GF-D8 (cell line): Measurements from ENCODE around the gene NDUFA7.
A peak's percentile ranks its signal among the peaks of the same experiment; 100 is the strongest.
"Not testable (repeated sequence)": the region's sequence is repeated elsewhere in the genome, so short reads cannot be mapped to it uniquely, and the experiment has no call there.

Experiments
- DNase-seq: peaks from one replicate; lab custom pipeline; 2025; lab: John Stamatoyannopoulos, UW

The NDUFA7 gene

DNA sequence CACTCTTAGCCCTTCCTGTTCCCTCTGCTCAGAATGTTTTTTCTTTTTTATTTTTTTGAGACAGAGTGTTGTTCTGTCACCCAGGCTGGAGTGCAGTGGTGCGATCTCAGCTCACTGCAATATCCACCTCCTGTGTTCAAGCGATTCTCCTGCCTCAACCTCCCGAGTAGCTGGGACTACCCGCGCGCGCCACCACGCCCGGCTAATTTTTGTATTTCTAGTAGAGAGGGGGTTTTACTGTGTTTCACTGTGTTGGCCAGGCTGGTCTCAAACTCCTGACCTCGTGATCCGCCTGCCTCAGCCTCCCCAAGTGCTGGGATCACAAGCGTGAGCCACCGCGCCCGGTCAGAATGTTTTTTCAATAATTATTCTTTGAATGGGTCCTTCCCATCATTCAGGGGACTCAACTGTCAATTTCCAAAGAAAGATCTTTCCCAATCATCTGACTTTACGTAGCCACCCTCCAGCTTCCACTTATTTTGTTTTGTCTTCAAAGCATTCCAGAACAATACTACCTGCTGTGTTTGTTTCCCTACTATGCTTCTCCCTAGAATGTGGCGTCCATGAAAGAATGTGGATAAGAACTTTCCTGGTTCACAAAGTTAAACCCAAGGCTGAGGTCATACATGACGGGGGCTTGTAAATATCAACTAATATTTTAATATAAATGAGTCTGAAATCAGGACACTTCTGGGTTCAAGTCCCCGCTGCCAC, 1.2 kb downstream of the NDUFA7 start:
- DNase-seq: no peak

DNA sequence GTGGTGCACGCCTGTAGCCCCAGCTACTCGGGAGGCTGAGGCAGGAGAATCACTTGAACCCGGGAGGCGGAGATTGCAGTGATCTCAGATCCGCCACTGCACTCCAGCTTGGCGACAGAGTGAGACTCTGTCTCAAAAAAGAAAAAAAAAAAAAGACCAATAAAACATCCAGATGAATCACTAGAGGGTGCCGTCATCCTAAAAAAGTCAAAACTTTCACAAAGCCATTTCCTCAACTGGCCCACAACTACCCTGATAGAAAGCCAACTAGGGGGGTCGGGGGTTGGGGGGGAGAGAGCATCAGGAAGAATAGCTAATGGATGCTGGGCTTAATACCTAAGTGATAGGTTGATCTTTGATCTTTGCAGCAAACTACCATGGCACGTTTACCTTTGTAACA, 2.3 kb downstream of the NDUFA7 start:
- not testable (repeated sequence) for DNase-seq

DNA sequence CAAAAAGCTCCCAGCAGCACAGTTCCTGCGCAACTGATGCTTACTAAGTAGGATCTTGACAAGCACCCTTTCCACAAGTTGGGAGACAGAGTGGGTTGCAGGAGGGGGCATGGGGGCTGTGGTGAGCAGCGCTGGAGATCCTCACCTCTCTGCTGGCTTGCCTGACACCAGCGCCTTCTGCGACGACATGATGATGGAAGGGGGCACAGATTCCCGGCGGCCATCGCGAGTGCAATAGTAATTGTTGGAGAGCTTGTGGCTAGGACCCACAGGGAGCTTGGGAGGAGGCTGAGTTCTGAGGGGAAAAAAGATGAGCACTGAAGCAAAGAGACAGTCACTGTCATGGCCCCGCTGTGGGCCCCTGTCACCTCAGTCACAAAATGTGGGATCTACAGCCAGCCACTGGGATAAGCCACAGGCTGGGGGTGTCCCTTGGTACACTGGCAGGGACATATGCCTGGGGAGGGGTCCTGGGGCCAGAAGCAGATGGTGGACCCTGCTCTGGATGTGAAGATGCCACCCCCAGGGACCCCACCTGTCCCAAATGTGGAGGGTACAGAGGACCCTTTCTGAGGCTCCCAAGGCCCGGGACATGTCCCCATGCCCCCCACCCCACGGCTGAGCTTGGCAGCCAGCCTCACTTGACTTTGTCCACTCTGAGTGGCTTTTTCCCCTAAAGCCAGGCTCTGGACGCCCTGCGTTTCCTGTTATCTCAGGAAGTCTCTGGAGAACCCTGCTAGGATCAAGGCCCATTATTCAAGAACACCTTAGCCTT, 4.6 kb downstream of the NDUFA7 start:
- DNase-seq: no peak

DNA sequence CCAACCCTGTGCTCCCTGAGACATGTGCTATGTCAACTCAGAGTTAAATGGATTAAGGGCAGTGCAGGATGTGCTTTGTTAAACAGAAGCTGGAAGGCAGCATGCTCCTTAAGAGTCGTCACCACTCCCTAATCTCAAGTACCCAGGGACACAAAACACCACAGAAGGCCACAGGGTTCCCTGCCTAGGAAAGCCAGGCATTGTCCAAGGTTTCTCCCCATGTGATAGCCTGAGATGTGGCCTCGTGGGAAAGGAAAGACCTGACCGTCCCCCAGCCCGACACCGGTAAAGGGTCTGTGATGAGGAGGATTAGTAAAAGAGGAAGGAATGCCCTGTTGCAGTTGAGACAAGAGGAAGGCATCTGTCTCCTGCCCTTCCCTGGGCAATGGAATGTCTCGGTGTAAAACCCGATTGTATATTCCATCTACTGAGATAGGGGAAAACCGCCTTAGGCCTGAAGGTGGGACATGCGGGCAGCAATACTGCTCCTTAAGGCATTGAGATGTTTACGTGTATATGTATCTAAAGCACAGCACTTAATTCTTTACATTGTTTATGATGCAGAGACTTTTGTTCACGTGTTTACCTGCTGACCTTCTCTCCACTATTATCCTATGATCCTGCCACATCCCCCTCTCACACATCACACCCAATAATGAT, 6.1 kb downstream of the NDUFA7 start:
- DNase-seq: not testable (repeated sequence)

DNA sequence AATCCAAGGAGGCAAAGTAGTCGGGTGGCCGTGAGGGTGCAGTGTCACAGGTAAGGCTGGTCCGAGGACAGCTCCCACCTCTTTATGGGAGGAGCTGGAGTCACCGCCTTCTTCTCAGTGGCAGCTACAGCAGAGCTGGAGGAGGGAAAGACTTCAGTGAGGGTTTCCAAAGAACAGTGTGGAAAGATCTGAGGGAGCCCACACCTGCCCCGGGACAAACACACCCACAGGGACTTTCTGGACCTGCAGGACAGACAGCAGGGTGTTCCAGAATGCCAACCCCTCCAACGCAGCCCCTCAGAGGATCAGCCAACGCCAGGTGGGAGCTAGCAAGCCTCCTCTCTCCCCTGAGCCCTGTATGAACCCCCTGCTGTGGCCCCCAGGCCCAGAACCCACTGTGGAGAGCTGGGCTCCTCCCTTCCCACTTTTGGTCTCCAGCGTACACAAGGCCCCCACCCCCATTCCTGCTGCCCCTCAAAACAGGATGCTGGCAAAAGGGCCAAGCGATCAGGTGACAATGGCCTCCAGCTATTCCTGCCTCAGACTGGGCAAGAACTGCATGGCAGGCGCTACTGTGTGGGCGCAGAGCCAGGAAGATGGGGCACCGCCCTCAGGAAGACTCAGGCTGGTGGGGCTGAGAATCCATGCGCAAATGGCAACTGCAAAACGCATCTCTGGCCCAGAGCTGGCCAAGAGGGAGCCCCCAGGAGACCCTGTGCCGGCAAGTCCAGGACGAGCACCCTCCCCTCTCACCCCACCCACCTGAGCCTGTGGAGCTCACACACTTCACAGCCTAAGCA, 9.5 kb downstream of the NDUFA7 start:
- DNase-seq: no peak

- DNase-seq: no peak
Observed at GRCh38 chr19:8310342-8311055, 10.7 kb downstream of the NDUFA7 start.

DNA sequence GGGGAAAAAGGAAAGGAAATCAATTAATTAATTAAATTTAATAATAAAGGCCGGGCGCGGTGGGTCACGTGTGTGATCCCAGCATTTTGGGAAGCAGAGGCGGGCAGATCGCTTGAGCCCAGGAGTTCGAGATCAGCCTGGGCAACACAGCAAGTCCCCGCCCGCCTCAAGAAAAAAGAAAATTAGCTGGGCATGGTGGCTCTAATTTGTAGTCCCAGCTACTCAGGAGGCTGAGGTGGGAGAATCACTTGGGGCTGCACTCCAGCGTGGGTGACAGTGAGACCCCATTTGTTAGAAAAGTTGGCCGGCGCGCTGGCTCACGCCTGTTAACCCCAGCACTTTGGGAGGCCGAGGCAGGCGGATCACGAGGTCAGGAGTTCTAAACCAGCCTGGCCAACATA, 12.3 kb downstream of the NDUFA7 start:
- DNase-seq: no peak

- DNase-seq: peak; percentile 70
Observed at GRCh38 chr19:8307965-8308866, 13.0 kb downstream of the NDUFA7 start, which contains the start of gene CD320. Gene CD320 (minus strand): TSS chr19:8308358. CDS start chr19:8308290, 68 bp downstream.

DNA sequence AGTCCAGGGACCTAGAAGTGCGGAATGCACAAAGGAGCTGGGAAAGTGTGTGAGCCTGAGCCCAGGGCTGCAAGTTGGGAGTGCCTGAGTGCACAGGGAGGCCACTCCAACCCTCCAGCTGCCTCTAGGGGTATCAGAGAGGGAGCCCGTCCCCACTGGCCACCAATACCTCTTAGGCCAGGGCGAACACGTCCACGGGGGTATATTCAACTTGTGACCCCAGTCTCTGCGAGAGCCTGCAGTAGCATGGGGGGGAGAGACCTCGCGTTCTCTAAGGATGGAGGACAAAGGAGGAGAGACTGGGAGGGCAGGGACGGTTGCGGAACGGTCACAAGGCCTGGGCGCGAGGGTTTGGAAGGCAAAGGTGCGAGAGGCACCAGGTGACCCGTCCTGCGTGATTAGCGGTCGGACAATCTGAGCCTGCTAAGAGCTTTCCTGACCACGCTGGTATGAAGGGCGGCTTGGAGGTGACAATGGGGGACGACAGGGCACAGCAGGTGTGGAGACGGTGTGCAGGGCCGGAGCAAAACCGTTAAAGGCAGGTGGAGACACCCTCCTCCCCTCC, 13.7 kb downstream of the NDUFA7 start:
- no peak for DNase-seq

DNA sequence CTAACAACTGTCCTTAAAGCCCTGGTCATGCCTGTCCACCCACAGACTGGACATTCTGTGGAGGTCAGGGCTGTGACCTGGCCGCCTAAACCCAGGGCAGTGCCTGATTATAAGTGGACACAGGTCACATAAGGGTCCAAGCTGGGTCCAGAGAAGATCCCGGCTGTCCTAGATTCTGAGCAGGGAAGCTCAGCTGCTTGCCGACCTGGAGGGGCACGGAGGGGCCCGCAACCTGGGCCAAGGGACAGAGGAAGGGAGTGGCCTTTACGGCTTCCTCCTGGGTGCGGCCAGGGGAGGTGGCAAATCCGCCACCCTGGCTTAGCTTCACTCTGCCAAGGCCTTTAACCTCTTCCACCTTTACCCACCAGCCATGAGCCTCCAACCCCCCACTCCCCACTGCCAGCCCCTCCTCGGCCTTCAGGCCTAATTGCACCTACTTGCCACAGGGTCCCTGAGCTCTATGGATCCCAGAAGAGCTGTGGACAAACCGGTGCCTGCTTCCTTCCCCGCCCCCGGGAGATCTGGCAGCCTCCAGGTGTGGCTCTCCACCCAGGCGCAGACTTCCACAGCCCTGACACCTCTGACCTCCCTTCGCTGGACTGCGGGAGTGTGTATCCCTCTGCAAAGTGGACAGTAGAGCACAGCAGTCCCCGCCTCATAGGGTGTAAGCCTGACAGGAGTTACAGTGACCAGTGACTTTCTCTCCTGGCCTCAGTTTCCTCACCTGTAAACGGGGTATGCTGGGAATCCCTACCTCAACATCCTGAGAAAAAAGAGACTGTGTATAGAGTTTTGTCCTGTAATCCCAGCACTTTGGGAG, 14.7 kb downstream of the NDUFA7 start:
- no peak for DNase-seq

- no peak for DNase-seq
Observed at GRCh38 chr19:8305798-8306197, 15.4 kb downstream of the NDUFA7 start.

DNA sequence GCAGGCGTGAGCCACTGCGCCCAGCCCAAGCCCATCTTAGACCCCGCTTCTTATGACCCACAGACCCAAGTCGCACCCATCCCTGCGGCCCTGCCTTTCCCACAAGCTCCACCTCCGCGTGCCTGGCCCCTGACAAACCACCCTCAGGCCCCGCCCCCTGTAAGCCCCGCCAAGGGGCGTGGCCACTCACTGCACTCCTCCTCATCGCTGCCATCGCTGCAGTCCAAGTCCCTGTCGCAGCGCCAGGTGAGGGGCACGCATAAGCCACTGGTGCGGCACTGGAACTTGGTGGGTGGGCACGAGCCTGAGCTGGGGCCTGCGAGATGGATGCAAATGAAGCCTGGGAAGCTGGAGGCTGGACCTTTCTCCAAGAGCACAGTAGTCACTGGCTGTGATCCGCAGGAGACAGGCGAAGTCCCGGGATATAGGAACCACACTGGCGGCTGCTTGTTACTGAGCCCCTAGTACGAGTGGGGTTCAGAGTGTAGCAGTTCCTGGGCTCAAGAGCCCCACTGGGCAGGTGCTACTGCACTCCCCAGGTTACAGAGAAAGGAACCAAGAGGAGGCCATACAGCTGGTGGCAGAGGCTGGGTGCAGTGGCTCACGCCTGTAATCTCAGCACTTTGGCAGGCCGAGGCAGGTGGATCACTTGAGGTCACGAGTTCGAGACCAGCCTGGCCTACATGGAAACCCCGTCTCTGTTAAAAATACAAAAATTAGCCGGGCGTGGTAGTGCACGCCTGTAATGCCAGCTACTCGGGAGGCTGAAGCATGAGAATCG, 16.1 kb downstream of the NDUFA7 start:
- DNase-seq: no peak

- no peak for DNase-seq
Observed at GRCh38 chr19:8302734-8303133, 18.4 kb downstream of the NDUFA7 start.

DNA sequence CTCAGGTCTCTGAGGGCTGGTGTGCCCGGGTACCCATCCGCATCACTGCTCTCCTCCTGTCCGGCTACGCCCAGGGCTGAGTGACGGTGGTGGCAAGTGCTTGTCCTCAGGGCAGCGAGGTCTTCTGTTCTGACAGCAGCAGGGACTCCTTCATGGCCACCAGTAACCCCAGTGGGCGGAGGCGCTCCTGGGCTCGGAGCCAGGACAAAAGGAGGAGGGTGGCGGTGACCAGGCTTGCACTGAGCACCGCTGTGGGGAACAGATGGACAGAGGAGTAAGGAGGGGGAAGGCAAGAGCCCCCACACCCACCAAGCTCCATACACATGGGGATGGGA, 18.9 kb downstream of the NDUFA7 start:
- no peak for DNase-seq

GRCh38 chr19:8291337-8291736, 29.8 kb downstream of the NDUFA7 start:
- not testable (repeated sequence) for DNase-seq

GRCh38 chr19:8276508-8276907, 44.7 kb downstream of the NDUFA7 start:
- DNase-seq: not testable (repeated sequence)

GRCh38 chr19:8269724-8270123, 51.5 kb downstream of the NDUFA7 start:
- no peak for DNase-seq

GRCh38 chr19:8265872-8266271, 55.3 kb downstream of the NDUFA7 start:
- no peak for DNase-seq
